Activated B cell treated with CpG ODN at 0.5 μM for 24 hours (primary cell): Measurements from ENCODE around the gene PRDM16. TPM values are rescaled to one million over a fixed set of nuclear protein-coding genes. Genes with fewer than 3 reads are reported as not detected.

Experiments used
- ATAC-seq: fragments of 200-7000 bp; cut with Tn5 transposase; one replicate; pipeline ENCODE4 v1.10.0; 2021; ENCODE audit warnings: low read depth, mild to moderate bottlenecking, moderate library complexity
- CTCF ChIA-PET: fragments of 350-600 bp; sonication (Branson Sonifier 250); formaldehyde crosslinking; loops from one replicate; lab custom pipeline; 2021; ENCODE audit warnings: antibody characterized with exemption; lab: Charles Lee
- POLR2A ChIA-PET: fragments of 350-600 bp; sonication (Branson Sonifier 250); formaldehyde crosslinking; loops from one replicate; lab custom pipeline; 2021; ENCODE audit warnings: antibody characterized with exemption; lab: Charles Lee
- DNase-seq: peaks from one replicate; pipeline ENCODE4 v3.0.0; 2022
- H3K27ac Mint-ChIP-seq: one replicate; pipeline ENCODE4 v1.8.0; 2020; ENCODE audit warnings: mixed read lengths
- H3K27me3 Mint-ChIP-seq: one replicate; pipeline ENCODE4 v1.8.0; 2021; ENCODE audit warnings: mixed read lengths
- H3K36me3 Mint-ChIP-seq: one replicate; pipeline ENCODE4 v1.8.0; 2021; ENCODE audit warnings: low read depth, mixed read lengths
- H3K4me1 Mint-ChIP-seq: one replicate; pipeline ENCODE4 v1.8.0; 2021; ENCODE audit warnings: mixed read lengths
- H3K4me3 Mint-ChIP-seq: one replicate; pipeline ENCODE4 v1.8.0; 2020; ENCODE audit warnings: mild to moderate bottlenecking, mixed read lengths
- H3K9me3 Mint-ChIP-seq: one replicate; pipeline ENCODE4 v1.8.0; 2020; ENCODE audit warnings: mixed read lengths
- CTCF ChIP-seq: fragments of 200-600 bp; IDR thresholded peaks from one replicate; pipeline ENCODE4 v1.8.0; 2022; ENCODE audit warnings: antibody characterized with exemption, mild to moderate bottlenecking
- intact Hi-C: fragments of 100-400 bp; cut with micrococcal nuclease; formaldehyde crosslinking; loops from one replicate; pipeline ENCODE4 v1.15.1; 2024
- total RNA-seq: library from RNA; stranded (reverse); gene quantifications from 2 replicates; pipeline ENCODE4 v1.2.3, GENCODE V29; 2022

Gene PRDM16
- total RNA-seq, 1 donor from 2014 or later = not detected

- Mint-ChIP-seq H3K36me3 (no peaks in the 10 kb centered on the region), H3K9me3 (no peaks in the 10 kb centered on the region), H3K27ac (no peak overlapping the region), H3K27me3 (peaks cover 11% of the 10 kb centered on the region), H3K4me3 (no peak overlapping the region), H3K4me1 (no peaks in the 10 kb centered on the region)
- no peak for ATAC-seq
- intact Hi-C loops = no loop called here
- ChIA-PET POLR2A (no interaction called here), CTCF (no interaction called here)
- DNase-seq = no peak
- no peak for TF ChIP-seq CTCF
These were observed 181.6 kb downstream of the PRDM16 start for GRCh38 chr1:3250624-3251023.

DNA sequence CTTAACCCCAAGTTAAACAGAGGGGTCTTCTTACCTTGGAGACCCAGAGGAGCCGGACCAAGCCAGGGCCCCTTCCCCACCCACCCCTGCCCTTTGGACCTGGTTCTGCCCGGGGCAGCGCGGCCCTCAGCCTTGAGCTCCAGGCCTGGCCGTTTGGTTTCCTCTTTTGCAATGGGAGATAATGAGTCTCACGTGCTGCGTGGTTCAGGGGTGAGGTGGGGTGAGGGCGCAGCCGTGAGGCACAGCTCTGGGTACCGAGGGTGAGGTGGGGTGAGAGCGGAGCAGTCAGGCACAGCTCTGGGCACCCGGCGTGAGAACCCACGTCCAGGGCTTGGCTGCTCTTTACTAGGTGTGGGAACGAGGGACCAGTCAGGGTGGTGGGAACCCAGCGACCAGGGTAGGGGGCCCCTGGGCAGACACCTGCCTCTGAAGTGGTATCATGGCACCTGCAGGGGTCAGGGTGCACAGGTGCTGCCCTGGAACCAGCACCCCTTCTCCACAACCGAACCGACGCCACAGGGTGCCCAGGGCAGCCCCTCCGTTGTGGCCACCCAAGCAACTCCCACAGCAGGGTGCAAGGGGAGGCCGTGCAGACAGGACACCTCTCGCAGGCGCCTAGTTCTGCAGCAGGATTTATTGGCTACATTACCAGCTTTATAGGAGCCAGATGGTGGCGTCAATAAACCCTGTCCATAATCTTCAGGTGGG is 182.2 kb downstream of the PRDM16 start:
- intact Hi-C loops = no loop called here
- Mint-ChIP-seq H3K4me3 (no peak overlapping the region), H3K27ac (no peak overlapping the region), H3K4me1 (no peaks in the 10 kb centered on the region), H3K9me3 (no peaks in the 10 kb centered on the region), H3K27me3 (peaks cover 11% of the 10 kb centered on the region), H3K36me3 (no peaks in the 10 kb centered on the region)
- DNase-seq = no peak
- no peak for TF ChIP-seq CTCF
- ChIA-PET CTCF (no interaction called here), POLR2A (no interaction called here)
- no peak for ATAC-seq

DNA sequence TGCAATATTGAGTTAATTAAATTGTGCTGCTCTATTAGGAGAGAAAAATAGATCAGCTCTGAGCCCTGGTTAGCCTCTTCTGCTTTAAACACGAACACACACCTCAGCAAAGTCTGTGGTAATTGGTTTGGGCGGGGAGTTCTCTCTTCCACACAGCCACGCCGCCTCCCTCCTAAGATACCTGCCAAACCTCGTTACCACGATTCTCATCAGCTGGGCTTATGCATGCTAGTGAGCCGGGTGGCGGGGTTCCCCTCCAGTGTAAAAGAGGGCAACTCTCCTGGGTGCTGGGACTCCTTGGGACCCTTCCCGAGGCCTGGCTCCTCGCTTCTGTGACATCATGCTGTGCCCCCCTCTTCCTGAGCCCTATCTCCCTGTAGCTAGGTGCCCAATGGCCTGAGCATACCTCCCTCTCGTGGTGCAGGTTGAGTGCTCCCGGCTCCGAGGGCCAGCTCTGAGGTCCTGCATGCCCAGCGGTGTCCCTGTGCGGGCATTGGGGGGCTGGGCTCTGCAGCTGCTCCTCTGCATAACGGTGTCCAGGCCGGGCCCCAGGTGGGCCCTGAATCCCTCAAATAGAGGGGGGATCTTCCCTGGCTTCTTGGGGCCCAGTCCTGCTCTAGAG is 182.9 kb downstream of the PRDM16 start:
- Mint-ChIP-seq H3K36me3 (no peaks in the 10 kb centered on the region), H3K9me3 (no peaks in the 10 kb centered on the region), H3K4me3 (no peak overlapping the region), H3K4me1 (no peaks in the 10 kb centered on the region), H3K27ac (no peak overlapping the region), H3K27me3 (peaks cover 9% of the 10 kb centered on the region)
- TF ChIP-seq CTCF = no peak
- ATAC-seq (no peak), DNase-seq (no peak)
- ChIA-PET POLR2A (no interaction called here), CTCF (no interaction called here)
- intact Hi-C loops = no loop called here

DNA sequence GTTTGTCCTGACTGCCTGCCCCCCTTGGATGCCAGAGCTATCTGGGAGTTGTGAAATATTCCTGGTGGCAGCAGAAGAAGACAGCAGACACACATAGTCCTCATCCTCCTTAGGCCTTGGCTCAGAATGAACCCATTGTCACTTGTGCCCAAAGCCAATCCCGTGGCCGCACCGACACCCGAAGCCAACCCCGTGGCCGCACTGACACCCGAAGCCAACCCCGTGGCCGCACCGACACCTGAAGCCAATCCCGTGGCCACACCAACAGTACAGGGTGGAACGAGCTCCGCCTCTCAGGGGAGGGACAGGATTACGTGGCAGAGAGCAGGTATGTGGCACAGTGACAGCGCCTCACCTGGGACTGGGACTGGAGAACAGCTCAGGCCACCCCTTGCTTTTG is 186.7 kb downstream of the PRDM16 start:
- ATAC-seq (no peak), DNase-seq (no peak)
- no peak for TF ChIP-seq CTCF
- Mint-ChIP-seq H3K4me1 (no peaks in the 10 kb centered on the region), H3K27me3 (no peaks in the 10 kb centered on the region), H3K4me3 (no peak overlapping the region), H3K9me3 (peaks cover 4% of the 10 kb centered on the region), H3K27ac (no peak overlapping the region), H3K36me3 (no peaks in the 10 kb centered on the region)
- ChIA-PET POLR2A (no interaction called here), CTCF (no interaction called here)
- intact Hi-C loops = no loop called here

DNA sequence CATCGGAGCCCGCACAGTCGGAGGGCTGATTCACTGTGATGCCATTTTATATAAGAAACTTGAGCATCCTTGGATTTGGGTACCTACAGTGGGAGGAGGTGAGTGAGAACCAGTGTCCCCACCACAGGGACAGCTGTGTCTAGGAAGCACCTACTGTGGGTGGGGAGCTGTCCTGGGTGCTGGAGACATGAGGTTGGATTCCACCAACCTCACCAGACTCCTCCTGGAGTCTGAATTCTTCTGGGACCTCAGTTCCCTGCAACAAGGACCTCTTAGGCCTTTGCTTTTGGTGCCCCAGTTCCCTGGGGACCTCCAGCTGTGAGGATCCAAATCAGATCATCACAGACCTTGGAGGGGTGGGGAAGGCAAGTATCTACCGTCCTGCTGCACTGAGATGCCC is 188.8 kb downstream of the PRDM16 start:
- no peak for ATAC-seq
- TF ChIP-seq CTCF = no peak

More for the DNA sequence above, 188.8 kb downstream of the PRDM16 start:
- ChIA-PET POLR2A (no interaction called here), CTCF (no interaction called here)
- no peak for DNase-seq
- intact Hi-C loops = no loop called here
- H3K9me3 Mint-ChIP-seq = peaks cover 4% of the 10 kb centered on the region
- no peaks in the 10 kb centered on the region for H3K36me3 Mint-ChIP-seq
- H3K4me3 Mint-ChIP-seq = no peak overlapping the region
- H3K27ac Mint-ChIP-seq = no peak overlapping the region
- no peaks in the 10 kb centered on the region for H3K27me3 Mint-ChIP-seq
- no peaks in the 10 kb centered on the region for H3K4me1 Mint-ChIP-seq
